Measurements from ENCODE around the gene DACT2. TPM values are rescaled to one million over a fixed set of nuclear protein-coding genes. Genes with fewer than 3 reads are reported as not detected.

Gene DACT2
- polyA plus RNA-seq, 1 experiment = not detected

DNA sequence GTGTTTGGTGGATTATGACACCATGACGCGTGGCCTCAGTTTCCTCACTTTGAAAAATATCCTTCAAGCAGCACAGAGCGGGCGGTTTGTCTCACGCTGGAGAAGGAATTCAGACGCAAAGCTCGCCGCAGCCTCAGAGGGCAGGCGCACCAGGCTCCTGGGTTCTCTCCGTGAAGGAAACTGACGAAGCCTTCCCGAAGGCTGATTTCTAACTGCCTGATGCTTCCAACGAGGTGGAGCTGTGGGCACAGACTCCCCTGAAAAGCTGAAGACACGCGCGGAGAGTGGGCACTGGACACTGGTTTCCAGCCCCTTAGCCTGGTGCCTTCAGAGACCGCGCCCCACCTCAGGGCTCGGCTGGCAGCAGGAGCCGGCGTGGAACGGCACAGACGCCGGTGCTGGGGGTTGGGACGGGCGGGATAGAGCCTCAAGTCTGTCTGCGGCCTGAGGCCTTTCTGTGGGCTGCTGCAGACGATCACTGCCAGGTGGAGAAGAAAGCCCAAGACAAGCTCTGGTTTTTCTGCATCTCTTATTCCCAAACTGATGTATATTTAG lies 56.1 kb downstream of the DACT2 start:
- TF ChIP-seq, protein P1, sequence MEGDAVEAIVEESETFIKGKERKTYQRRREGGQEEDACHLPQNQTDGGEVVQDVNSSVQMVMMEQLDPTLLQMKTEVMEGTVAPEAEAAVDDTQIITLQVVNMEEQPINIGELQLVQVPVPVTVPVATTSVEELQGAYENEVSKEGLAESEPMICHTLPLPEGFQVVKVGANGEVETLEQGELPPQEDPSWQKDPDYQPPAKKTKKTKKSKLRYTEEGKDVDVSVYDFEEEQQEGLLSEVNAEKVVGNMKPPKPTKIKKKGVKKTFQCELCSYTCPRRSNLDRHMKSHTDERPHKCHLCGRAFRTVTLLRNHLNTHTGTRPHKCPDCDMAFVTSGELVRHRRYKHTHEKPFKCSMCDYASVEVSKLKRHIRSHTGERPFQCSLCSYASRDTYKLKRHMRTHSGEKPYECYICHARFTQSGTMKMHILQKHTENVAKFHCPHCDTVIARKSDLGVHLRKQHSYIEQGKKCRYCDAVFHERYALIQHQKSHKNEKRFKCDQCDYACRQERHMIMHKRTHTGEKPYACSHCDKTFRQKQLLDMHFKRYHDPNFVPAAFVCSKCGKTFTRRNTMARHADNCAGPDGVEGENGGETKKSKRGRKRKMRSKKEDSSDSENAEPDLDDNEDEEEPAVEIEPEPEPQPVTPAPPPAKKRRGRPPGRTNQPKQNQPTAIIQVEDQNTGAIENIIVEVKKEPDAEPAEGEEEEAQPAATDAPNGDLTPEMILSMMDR (IDR thresholded peaks at IDR 0.05; ENCODE audit: low read depth, low read length) = no peak
- Histone ChIP-seq H3K27ac (ENCODE audit: low read depth, low read length) (no peak overlapping the region), H3K9me3 (ENCODE audit: control insufficient read depth, insufficient read depth, low read length) (peaks cover 77% of the 10 kb centered on the region), H3K4me3 (ENCODE audit: low read depth, low read length) (no peak overlapping the region), H3K27me3 (ENCODE audit: control insufficient read depth, insufficient read depth, low read length) (no peaks in the 10 kb centered on the region)
- POLR2A ChIA-PET = no interaction called here
- CTCF ChIA-PET = no interaction called here
- no peak for DNase-seq (ENCODE audit: low read depth, low spot score)

DNA sequence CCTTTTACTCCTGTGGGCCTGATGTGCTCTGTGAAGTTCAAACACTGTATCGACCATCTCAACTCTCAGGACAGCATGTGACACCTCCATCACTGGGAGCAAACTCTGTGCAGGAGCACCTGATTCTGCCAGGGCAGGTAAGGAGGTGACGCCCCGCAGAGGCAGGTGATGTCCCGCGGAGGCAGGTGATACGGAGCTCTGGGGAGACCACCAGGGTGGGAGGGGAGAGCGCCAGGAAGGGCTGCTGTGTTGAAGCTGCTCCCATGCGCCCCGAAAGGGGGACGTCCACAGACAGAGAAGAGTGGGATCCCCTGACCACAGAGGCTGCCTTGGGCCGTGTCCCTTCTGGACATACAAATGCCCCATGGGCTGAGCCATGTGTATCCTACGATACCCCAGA lies 58.3 kb downstream of the DACT2 start:
- POLR2A ChIA-PET = no interaction called here
- Histone ChIP-seq H3K4me3 (ENCODE audit: low read depth, low read length) (no peak overlapping the region), H3K27me3 (ENCODE audit: control insufficient read depth, insufficient read depth, low read length) (no peaks in the 10 kb centered on the region), H3K9me3 (ENCODE audit: control insufficient read depth, insufficient read depth, low read length) (peaks cover 86% of the 10 kb centered on the region), H3K27ac (ENCODE audit: low read depth, low read length) (no peak overlapping the region)
- CTCF ChIA-PET = interaction anchor here (0.6 kb wide), 1 partner anchor 1708 kb away, joined by 8 read pairs; no protein-coding TSS in a partner anchor
- DNase-seq (ENCODE audit: low read depth, low spot score) = no peak
- TF ChIP-seq, protein P1 (IDR thresholded peaks at IDR 0.05; ENCODE audit: low read depth, low read length) = no peak

DNA sequence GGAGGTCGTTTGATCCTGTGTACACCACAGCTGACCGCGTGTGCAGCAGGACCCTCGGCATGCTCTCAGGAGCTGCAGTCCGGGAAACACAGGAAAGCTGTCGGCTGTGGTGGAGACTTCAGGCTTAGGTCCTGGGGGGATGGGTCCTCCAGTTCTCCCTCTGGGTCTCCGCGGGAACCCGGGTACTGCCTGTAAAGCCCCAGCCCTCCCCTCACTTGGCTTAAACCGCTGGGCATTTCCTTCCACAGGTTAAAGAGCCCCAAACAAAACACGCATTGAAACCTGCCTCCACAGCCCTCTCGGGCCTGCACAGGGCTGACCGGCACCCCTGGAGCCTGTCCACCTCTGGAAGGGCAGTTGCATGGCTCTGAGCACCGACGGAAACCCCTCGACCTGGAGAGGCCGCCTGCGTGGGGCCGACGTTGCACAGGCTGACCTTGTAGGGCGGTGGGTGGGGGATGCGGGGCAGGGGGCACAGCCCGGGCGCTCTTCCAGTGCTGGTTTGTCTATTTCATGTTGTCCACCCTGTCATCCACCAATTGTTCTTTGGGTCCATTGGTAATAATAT lies 59.1 kb downstream of the DACT2 start:
- CTCF ChIA-PET = no interaction called here
- Histone ChIP-seq H3K27me3 (ENCODE audit: control insufficient read depth, insufficient read depth, low read length) (no peaks in the 10 kb centered on the region), H3K9me3 (ENCODE audit: control insufficient read depth, insufficient read depth, low read length) (peaks cover 81% of the 10 kb centered on the region), H3K4me3 (ENCODE audit: low read depth, low read length) (no peak overlapping the region), H3K27ac (ENCODE audit: low read depth, low read length) (no peak overlapping the region)
- no peak for DNase-seq (ENCODE audit: low read depth, low spot score)
- POLR2A ChIA-PET = no interaction called here
- TF ChIP-seq, protein P1 (IDR thresholded peaks at IDR 0.05; ENCODE audit: low read depth, low read length) = no peak

DNA sequence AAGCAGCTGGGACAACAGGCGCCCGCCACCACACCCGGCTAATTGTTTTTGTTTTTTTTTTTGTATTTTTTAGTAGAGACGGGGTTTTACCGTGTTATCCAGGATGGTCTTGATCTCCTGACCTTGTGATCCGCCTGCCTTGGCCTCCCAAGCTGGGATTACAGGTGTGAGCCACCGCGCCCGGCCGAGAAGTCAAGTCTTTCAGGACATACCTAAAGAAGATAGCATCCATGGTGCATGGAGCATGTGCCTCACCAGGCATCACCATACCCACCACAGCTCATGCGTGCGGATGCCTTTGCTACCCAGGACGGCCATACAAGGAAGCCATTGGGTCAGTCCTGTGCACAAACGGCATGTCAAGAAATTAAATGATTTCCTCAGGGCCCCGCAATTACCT lies 60.8 kb downstream of the DACT2 start:
- ChIA-PET POLR2A (no interaction called here), CTCF (no interaction called here)
- TF ChIP-seq, protein P1 (IDR thresholded peaks at IDR 0.05; ENCODE audit: low read depth, low read length) = no peak
- Histone ChIP-seq H3K27ac (ENCODE audit: low read depth, low read length) (no peak overlapping the region), H3K4me3 (ENCODE audit: low read depth, low read length) (no peak overlapping the region), H3K27me3 (ENCODE audit: control insufficient read depth, insufficient read depth, low read length) (no peaks in the 10 kb centered on the region), H3K9me3 (ENCODE audit: control insufficient read depth, insufficient read depth, low read length) (peaks cover 74% of the 10 kb centered on the region)
- DNase-seq (ENCODE audit: low read depth, low spot score) = no peak

DNA sequence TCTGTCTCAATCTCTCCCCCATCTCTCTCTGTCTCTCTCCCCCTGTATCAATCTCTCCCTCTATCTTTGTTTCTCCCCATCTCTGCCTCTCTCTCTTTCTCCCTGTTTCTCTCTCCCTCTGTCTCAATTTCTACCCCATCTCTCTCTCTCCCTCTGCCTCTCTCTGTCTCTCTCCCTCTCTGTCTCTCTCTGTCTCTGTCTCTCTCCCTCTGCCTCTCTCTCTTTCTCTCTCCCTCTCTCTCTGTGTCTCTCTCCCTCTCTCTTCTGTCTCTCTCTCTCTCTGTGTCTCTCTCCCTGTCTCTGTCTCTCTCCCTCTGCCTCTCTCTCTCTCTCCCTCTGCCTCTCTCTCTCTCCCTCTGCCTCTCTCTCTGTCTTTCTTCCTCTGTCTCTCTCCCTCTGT lies 62.6 kb downstream of the DACT2 start:
- no peak for DNase-seq (ENCODE audit: low read depth, low spot score)
- H3K4me3 ChIP-seq (ENCODE audit: low read depth, low read length) = no peak overlapping the region
- ChIA-PET CTCF (no interaction called here), POLR2A (no interaction called here)
- H3K27ac ChIP-seq (ENCODE audit: low read depth, low read length) = no peak overlapping the region
- peaks cover 71% of the 10 kb centered on the region for H3K9me3 ChIP-seq (ENCODE audit: control insufficient read depth, insufficient read depth, low read length)
- H3K27me3 ChIP-seq (ENCODE audit: control insufficient read depth, insufficient read depth, low read length) = no peaks in the 10 kb centered on the region
- TF ChIP-seq, protein P1 (IDR thresholded peaks at IDR 0.05; ENCODE audit: low read depth, low read length) = no peak

Other genes starting within 250 kb of the DACT2 start
- gene FRMD1, start 240.6 kb downstream of the DACT2 start, polyA plus RNA-seq (2011; rRNA removed) = not detected in 2 replicates
- gene SMOC2, start 121.4 kb upstream of the DACT2 start, polyA plus RNA-seq (2011; rRNA removed) = not detected in 2 replicates

Data from AG04450 (cell line).